CD1c-positive myeloid dendritic cell (primary cell): Measurements from ENCODE around the gene GRIA3.
"Not testable (repeated sequence)": the region's sequence is repeated elsewhere in the genome, so short reads cannot be mapped to it uniquely, and the experiment has no call there.

Experiments
- DNase-seq: peaks from one replicate; pipeline ENCODE4 v3.0.0-alpha.2; 2016; ENCODE audit errors: extremely low spot score

GRIA3 gene

GRCh38 chrX:123455693-123456092, 271.6 kb downstream of the GRIA3 start:
- DNase-seq = no peak

GRCh38 chrX:123464709-123465108, 280.6 kb downstream of the GRIA3 start:
- no peak for DNase-seq

- DNase-seq = no peak
Observed at GRCh38 chrX:123468481-123468880, 284.4 kb downstream of the GRIA3 start.

GRCh38 chrX:123475068-123475724, 291.1 kb downstream of the GRIA3 start:
- no peak for DNase-seq

GRCh38 chrX:123476611-123477219, 292.6 kb downstream of the GRIA3 start:
- no peak for DNase-seq

GRCh38 chrX:123477673-123478072, 293.6 kb downstream of the GRIA3 start:
- no peak for DNase-seq

- DNase-seq = no peak
Observed at GRCh38 chrX:123481913-123482851, 298.1 kb downstream of the GRIA3 start.

GRCh38 chrX:123486297-123486696, 302.2 kb downstream of the GRIA3 start:
- DNase-seq = no peak

- no peak for DNase-seq
Observed at GRCh38 chrX:123487236-123487635, 303.2 kb downstream of the GRIA3 start.

- no peak for DNase-seq
Observed at GRCh38 chrX:123487669-123488068, 303.6 kb downstream of the GRIA3 start.

GRCh38 chrX:123489011-123489410, 304.9 kb downstream of the GRIA3 start:
- no peak for DNase-seq

GRCh38 chrX:123493857-123494256, 309.8 kb downstream of the GRIA3 start:
- no peak for DNase-seq

- DNase-seq = no peak
Observed at GRCh38 chrX:123499787-123500186, 315.7 kb downstream of the GRIA3 start.

GRCh38 chrX:123504047-123504446, 320.0 kb downstream of the GRIA3 start:
- no peak for DNase-seq

GRCh38 chrX:123504630-123505270, 320.7 kb downstream of the GRIA3 start:
- no peak for DNase-seq

- DNase-seq = no peak
Observed at GRCh38 chrX:123513585-123514278, 329.7 kb downstream of the GRIA3 start.

- DNase-seq = not testable (repeated sequence)
Observed at GRCh38 chrX:123514279-123514640, 330.2 kb downstream of the GRIA3 start.

- DNase-seq = no peak
Observed at GRCh38 chrX:123518791-123519190, 334.7 kb downstream of the GRIA3 start.

- DNase-seq = no peak
Observed at GRCh38 chrX:123525123-123525725, 341.1 kb downstream of the GRIA3 start.

GRCh38 chrX:123530726-123531125, 346.6 kb downstream of the GRIA3 start:
- DNase-seq = not testable (repeated sequence)
